ENCODE measurements around the gene CNMD.

CNMD gene

GRCh38 chr13:52739468-52740071 lies at the start of gene CNMD:
CNMD (minus strand) TSS chr13:52739820; CDS start chr13:52739701, 119 bp downstream.
- DNase-seq: no peak

- no peak for DNase-seq
Measured at GRCh38 chr13:52788011-52788410, 48.4 kb upstream of the CNMD start.

- no peak for DNase-seq
Measured at GRCh38 chr13:52787235-52787634, 47.6 kb upstream of the CNMD start.

GRCh38 chr13:52786766-52787165 lies 47.1 kb upstream of the CNMD start:
- no peak for DNase-seq

- DNase-seq: no peak
Measured at GRCh38 chr13:52785739-52786138, 46.1 kb upstream of the CNMD start.

GRCh38 chr13:52784591-52785340 lies 45.1 kb upstream of the CNMD start:
- no peak for DNase-seq

GRCh38 chr13:52783943-52784342 lies 44.3 kb upstream of the CNMD start:
- DNase-seq: no peak

GRCh38 chr13:52782471-52783448 lies 43.1 kb upstream of the CNMD start:
- DNase-seq: no peak

- DNase-seq: no peak
Measured at GRCh38 chr13:52780611-52781010, 41.0 kb upstream of the CNMD start.

GRCh38 chr13:52780092-52780491 lies 40.5 kb upstream of the CNMD start:
- DNase-seq: no peak

- no peak for DNase-seq
Measured at GRCh38 chr13:52779103-52779502, 39.5 kb upstream of the CNMD start.

GRCh38 chr13:52776726-52777125 lies 37.1 kb upstream of the CNMD start:
- no peak for DNase-seq

- no peak for DNase-seq
Measured at GRCh38 chr13:52775511-52775910, 35.9 kb upstream of the CNMD start.

GRCh38 chr13:52767949-52768516 lies 28.4 kb upstream of the CNMD start:
- no peak for DNase-seq

GRCh38 chr13:52765611-52766390 lies 26.2 kb upstream of the CNMD start:
- no peak for DNase-seq

GRCh38 chr13:52760077-52760476 lies 20.5 kb upstream of the CNMD start:
- no peak for DNase-seq

GRCh38 chr13:52758114-52758513 lies 18.5 kb upstream of the CNMD start:
- DNase-seq: no peak

GRCh38 chr13:52751196-52751595 lies 11.6 kb upstream of the CNMD start:
- DNase-seq: no peak

GRCh38 chr13:52750713-52751112 lies 11.1 kb upstream of the CNMD start:
- DNase-seq: no peak

- no peak for DNase-seq
Measured at GRCh38 chr13:52749419-52749818, 9.8 kb upstream of the CNMD start.

GRCh38 chr13:52746141-52746540 lies 6.5 kb upstream of the CNMD start:
- no peak for DNase-seq

- DNase-seq: no peak
Measured at GRCh38 chr13:52744842-52745375, 5.3 kb upstream of the CNMD start.

Data from SIG-M5 (cell line).